Activated T-cell treated with anti-CD3 and anti-CD28 coated beads, Interleukin-2, amount 50 U/mL, for 1 hour (primary cell): Measurements from ENCODE around the gene TCOF1.
A peak's percentile ranks its signal among the peaks of the same experiment; 100 is the strongest.

Source experiments
- DNase-seq: peaks from one replicate; pipeline ENCODE4 v3.0.0-alpha.2; 2020

TCOF1 gene

DNA sequence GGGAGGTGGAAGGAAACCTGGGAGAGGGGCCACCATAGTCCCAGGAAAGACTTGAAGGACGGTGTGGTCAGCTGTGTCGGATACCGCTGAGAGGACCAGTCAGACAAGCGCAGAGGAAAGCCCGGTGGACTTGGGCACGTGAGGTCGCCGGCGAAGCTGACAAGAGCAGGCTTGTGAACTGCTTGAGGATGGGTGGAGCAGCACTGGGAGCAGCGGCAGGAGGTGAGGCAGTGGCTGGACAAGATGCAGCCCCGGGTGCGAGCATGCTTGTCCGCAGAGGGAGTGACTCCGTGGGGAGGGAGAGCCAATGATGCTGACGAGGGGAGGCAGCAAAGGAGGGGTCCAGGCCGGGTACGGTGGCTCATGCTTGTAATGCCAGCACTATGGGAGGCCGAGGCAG lies 73.6 kb downstream of the TCOF1 start:
- no peak for DNase-seq

DNA sequence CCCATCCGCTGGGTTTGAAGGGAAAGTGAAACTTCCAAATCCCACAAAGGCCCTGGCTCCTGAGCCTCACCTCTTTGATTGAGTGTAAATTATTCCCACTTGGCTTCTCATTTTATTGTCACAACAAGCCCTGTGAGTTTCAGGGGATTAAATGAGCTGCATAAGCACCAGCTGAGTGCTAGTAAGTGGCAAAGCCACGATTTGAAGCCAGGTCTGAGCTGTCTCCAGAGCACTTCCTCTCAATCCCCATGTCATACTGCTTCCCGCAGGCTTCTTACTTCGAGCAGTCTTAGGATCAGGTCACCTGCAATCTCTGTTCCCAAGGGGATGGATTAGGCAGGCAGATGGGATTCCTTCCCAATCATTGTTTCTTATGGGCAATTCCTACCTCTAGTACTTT lies 74.1 kb downstream of the TCOF1 start:
- DNase-seq = no peak

DNA sequence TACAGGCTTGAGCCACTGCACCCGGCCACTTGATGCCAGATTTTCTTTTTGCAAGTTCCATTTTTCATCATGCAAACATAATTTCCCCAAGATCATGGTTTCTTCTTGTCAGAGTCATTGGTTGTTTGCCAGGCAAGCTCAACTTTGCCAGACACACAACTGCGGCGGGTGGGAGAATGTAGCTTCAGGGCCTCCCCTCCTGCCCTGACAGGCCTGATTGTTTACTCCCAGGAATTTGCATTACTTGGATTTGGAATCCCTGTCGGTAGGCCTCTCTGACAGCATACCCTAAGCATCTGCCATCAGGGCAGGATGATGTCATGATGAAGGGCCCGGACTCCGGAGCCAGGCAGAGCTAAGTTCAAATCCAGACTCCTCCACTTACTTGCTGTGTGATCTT lies 77.0 kb downstream of the TCOF1 start:
- no peak for DNase-seq

DNA sequence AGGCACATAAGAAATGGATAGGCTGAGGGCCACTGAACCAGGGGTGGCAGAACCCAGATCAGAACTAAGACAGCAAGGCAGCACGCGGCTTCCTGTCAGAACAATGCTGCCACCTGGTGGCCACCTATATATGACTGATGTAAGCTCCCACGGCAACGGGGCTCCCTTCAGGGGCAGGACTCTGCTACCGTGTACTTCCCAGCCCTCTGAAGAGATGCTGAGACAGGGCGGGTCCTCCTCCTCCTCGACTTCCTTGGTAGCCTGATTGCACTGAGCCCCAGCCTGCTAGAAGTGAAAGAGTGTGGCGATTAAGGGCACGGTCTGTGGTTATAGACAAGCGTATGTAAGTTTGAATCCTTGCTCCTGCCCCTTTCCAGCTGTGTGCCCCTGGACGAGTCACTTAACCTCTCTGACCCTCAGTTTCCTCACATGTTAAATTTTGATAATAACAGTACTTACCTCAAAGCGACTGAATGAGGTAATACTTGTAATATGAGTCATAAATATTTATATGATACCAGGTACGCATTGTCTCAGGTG lies 78.7 kb downstream of the TCOF1 start:
- peak; percentile 84 for DNase-seq

DNA sequence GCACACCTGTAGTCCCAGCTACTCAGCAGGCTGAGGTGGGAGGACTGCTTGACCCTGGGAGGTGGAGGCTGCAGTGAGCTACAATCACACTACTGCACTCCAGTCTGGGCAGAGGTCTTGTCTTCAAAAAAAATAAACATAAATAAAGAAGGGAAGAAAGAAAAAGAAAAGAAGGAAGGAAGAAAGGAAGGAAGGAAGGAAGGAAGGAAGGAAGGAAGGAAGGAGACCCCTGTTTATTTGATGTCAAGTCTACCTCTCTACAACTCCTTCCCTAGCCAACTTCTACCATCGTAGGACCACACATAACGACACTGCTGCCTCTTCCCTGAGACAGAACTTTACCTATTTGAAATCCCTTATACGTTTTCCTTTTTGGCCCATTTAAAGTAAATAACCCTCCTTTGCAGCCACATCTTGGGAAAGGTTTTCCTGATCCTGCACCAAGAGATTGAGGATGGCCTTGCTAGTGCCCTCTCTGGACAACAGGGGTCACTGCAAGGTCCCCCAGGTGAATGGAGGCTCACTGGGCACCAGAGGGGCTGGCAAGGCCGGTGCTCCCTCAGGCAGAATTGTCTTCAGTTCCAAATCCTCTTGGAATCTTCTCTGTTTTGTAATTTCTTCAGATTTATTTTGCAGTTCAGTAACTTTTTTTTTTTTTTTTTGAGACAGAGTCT lies 81.5 kb downstream of the TCOF1 start:
- no peak for DNase-seq

DNA sequence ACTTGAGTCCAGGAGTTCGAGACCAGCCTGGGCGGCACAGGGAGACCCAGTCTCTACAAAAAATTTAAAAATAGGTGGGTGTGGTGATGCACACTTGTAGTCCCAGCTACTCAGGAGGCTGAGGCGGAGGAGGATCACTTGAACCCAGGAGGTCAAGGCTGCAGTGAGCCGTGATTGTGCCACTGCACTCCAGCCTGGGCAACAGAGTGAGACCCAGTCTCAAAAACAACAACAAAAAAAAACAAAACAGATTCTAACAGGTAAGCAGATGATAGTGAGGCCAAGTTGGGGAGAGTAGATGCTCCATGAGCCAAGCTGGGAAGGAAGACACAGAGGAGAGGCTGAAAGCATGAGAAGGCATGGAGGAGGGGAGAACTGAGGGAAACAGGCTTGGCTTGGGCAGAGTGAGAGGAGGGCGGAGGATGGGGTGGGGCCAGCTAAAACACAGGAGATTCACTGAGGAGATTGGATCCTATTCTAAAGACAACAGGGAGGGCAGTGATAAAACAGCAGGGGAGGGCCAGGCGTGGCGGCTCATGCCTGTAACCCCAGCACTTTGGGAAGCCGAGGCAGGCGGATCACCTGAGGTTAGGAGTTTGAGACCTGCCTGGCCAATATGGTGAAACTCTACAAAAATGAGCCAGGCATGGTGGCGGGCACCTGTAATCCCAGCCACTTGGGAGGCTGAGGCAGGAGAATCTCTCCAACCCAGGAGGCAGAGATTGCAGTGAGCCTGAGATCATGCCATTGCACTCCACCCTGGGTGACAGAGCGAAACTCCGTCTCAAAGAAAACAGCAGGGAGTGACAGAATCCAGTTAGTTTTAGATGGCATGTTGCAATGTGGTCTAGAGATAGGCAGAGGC lies 83.7 kb downstream of the TCOF1 start:
- no peak for DNase-seq

DNA sequence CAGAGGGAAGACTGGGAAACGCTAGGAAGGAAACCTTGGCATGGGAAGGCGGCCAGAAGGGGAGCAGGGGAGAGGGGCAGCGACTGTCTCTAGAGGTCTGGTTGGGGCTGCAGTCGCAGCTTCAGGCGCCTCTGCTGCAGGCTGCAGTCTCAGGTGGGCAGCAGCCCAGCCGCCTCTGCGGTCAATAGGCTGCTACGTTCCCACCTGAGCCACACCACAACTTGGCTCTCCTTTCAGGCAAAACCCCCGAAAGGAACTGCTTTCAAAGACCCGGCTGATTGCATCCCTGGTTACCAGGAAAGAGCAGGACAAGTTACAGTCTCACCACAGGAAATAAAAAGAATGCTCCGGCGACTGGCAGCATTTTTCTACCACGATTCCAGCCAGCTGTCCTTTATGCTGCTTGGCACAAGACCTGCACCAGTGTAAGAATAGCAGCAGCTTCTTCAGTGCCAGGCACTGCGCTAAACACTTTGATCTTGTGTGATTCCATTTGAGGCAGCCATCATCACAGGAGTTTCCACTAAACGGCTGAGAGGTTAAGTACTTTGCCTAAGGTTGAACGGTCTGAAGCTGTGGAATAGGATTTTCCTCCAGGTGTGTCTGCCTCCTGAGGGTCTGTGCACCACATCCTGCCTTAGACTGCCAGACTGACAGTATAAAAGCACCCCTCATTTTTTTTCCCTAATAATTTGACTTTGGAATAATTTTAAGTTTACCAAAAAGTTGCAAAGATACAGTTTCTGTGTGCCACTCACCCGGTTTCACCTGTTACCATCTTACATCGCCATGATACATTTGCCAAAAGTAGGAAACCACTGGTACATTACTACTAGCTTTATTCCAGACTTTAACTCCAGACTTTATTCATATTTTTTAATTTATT lies 84.6 kb downstream of the TCOF1 start:
- no peak for DNase-seq

DNA sequence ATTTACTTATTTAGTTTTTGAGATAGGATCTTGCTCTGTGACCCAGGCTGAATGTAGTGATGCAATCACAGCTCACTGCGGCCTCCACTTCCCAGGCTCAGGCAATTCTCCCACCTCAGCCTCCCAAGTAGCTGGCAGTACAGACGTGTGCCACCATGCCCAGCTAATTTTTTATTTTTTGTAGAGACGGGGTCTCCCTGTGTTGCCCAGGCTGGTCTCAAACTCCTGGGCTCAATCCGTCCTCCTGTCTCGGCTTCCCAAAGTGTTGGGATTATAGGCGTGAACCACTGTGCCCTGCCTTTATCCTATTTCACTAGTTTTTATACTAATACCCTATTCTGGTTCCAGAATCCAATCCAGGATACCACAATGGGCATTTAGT lies 85.2 kb downstream of the TCOF1 start:
- no peak for DNase-seq

DNA sequence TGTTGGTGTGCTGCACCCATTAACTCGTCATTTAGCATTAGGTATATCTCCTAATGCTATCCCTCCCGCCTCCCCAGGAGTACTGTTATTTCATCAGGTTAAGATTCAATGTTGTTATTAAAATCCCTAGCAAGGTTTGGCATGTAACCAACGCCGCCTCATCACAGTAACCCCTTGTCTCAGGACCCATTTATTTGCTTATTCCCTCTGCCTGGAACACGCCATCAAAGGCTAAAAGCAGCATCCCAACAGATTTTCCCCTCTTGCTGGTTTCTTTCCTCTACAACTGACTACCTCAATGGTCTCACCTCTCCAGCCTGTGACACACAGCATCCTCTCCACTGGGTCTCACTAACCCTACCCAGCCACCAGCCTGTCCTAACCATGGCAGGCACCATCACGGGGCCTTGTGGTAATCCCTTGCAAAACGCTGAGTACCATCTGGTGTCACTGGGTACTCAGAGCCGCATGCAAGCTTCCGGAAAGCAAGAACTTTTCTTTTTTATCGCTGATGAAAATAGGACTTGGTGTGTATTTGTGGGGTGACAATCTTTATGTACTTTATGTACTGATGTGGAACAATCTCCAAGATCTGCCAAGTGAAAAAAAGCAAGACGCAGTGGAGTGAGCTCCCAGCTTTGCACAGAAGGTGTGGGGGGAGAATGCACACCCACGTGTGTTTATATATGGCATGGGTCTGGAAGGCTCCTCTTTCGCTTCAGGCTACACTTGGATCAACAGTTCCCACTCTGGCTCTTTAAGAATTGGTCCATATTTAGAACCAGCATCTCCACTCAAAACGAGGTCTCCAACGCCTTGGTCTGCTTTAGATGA lies 86.0 kb downstream of the TCOF1 start:
- DNase-seq = no peak

DNA sequence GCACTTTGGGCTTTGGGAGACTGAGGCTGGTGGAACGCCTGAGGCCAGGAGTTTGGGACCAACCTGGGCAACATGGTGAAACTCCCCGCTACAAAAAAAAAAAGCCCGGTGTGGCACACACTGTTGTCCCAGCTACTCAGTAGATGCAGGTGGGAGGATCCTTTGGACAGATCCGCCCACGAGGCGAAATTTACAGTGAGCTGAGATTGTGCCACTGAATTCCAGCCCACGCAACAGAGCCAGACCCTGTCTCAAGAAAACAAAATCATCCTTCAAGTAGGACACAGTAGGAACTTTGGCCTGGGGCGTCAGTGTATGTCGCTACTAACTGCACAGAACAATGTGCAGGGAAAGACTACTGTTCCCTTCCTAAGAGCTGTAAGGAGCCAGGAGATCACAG lies 87.3 kb downstream of the TCOF1 start:
- no peak for DNase-seq

DNA sequence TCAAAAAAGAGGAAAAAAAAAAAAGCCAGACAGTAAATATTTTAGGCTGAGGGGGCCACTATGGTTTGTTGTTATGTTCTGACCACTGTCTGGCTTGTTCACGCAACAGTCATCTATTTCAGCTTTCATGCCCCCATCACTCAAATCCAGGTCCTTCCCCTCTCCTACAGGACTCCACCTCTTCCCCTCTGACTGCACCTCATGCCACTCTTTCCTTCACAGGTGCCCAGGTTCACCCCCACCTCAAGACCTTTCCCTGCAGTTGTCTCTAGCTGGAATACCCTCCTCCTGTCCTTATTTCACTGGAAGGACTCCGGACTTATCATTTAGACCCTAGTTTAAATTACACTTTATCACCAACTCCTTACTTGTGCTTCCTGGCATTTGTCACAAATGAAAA lies 88.6 kb downstream of the TCOF1 start:
- no peak for DNase-seq

DNA sequence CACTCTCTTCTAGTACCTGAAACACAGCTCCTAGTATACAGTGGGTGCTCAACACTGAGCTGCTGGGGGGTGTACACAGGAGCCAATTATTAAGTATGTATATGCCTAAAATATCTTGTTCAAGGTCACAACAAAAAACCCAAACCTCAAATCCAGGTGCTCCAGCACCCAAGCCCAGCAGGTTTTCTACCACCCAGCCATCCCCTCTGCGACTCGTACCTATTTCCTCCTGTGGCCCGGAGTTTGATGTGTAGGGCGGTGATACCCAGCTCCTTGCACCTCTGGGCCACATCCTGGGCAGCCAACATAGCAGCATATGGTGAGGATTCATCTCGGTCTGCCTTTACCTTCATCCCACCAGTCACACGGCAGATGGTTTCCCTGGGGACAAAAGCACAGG lies 89.1 kb downstream of the TCOF1 start:
- no peak for DNase-seq

DNA sequence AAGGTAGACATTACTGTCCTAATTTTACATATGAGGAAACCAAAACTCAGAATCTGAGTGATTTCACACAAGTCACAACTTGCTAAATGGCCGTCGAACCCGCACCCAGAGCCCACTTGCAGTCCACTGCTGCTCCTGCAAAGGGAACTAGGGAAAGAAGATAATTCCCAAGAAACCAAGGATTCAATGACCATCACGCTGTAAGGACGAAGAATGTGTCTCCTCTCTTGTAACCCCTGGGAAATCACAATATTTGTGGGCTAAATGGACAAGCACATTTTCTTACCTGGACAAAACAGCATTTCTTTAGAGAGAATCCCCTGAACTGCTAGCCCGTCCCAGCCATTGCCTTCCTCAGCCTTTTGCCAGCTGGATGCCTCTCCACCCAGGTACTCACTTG lies 89.7 kb downstream of the TCOF1 start:
- DNase-seq = no peak

DNA sequence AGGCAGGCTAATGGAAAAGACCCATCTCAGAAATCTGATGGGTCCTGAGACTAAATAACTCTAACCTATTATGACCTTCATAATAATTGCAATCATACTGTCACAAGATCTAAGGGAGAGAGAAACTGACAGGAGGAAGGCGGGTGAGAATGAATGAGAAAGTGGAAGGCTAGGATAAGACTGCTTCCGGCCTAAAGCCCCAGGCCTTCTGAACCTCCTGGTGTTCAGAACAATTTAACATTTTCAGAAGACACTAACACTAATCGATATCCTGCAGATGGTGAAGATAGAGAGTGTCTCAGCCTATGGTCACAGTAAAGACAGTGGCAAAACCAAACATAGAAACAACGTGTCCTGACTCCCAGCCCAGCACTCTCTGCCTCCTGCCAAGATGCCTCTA lies 90.8 kb downstream of the TCOF1 start:
- DNase-seq = no peak

DNA sequence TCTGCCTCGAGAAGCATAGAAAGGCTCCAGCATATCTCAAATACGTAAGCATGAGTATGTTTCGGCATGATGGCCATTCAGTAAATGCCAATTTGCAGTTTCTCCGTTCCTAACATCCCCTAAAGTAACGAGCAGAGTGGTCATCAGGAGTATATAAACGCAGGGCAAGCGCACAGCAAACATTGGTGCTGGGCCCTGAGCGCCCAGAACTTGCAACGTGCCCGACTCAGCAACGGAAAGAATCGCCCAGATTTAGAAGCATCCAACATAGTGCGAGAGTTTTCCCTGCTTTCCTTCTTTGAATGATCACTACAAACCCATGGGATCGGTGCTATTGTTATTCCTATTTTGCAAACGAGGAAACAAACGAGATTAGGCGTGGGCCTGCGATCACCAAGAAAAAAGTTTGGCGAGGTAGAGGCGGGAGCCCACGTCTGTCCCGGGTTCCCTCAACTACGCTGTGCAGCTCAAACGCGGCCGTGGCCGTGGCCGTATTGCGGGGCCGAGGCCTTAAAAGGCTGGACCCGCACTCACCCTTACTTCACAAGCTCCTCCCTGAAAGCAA lies 91.5 kb downstream of the TCOF1 start:
- DNase-seq = no peak
